IMR-90 (cell line): ENCODE data around the gene PCDHGC4. TPM values are rescaled to one million over a fixed set of nuclear protein-coding genes. Genes with fewer than 3 reads are reported as not detected.

Experiments used
- ATAC-seq: fragments of 200-7000 bp; cut with Tn5 transposase; 2 replicates; pipeline ENCODE4 v1.9.1; 2020; ENCODE audit warnings: low read depth, mild to moderate bottlenecking, moderate library complexity
- BruUV-seq: library from RNA; stranded (reverse); fragments of 400-500 nt; replicated peaks from 2 replicates; lab custom pipeline; 2021; lab: Mats Ljungman, UMichigan
- CTCF ChIA-PET: fragments of 300-600 bp; formaldehyde crosslinking; extraction: SDS; loops from one replicate; lab custom pipeline; 2021; ENCODE audit warnings: antibody characterized with exemption; lab: Yijun Ruan, JAX
- POLR2A ChIA-PET: fragments of 300-600 bp; sonication (Branson Sonifier 250); formaldehyde crosslinking; loops from one replicate; lab custom pipeline; 2022; ENCODE audit warnings: antibody characterized with exemption; ENCODE audit not compliant: unreplicated experiment; lab: Charles Lee
- DNase-seq: peaks from one replicate; pipeline ENCODE4 v3.0.0; 2013
- H2AFZ ChIP-seq: replicated peaks from 2 replicates; pipeline ENCODE3; 2013; ENCODE audit warnings: low read length, mild to moderate bottlenecking; ENCODE audit not compliant: poor library complexity
- H2AK5ac ChIP-seq: 2 replicates; pipeline ENCODE4 v1.6.1; 2013; ENCODE audit warnings: low read depth, low read length, inconsistent platforms
- H2AK9ac ChIP-seq: replicated peaks from 2 replicates; pipeline ENCODE3; 2013; ENCODE audit warnings: mild to moderate bottlenecking, low read depth, low read length, moderate library complexity; ENCODE audit not compliant: poor library complexity
- H2BK120ac ChIP-seq: 2 replicates; pipeline ENCODE4 v1.6.1; 2013; ENCODE audit warnings: low read depth, low read length, inconsistent platforms
- H2BK15ac ChIP-seq: 3 replicates; pipeline ENCODE4 v1.6.1; 2013; ENCODE audit warnings: low read depth, low read length, inconsistent platforms
- H2BK20ac ChIP-seq: 2 replicates; pipeline ENCODE4 v1.6.1; 2013; ENCODE audit warnings: low read depth, mild to moderate bottlenecking, inconsistent platforms, low read length, moderate library complexity
- H2BK5ac ChIP-seq: 2 replicates; pipeline ENCODE4 v1.6.1; 2013; ENCODE audit warnings: mild to moderate bottlenecking, low read depth, low read length, inconsistent platforms; ENCODE audit not compliant: poor library complexity, severe bottlenecking
- H3K14ac ChIP-seq: replicated peaks from 2 replicates; pipeline ENCODE4 v1.6.1; 2013; ENCODE audit warnings: low read depth, low read length, inconsistent platforms
- H3K18ac ChIP-seq: 2 replicates; pipeline ENCODE4 v1.6.1; 2013; ENCODE audit warnings: low read depth, low read length, control low read depth
- H3K23ac ChIP-seq: 2 replicates; pipeline ENCODE4 v1.6.1; 2013; ENCODE audit warnings: low read depth, low read length, inconsistent platforms
- H3K27ac ChIP-seq: 2 replicates; pipeline ENCODE4 v1.5.1; 2013; ENCODE audit warnings: mild to moderate bottlenecking, control low read depth, low read length; ENCODE audit not compliant: insufficient read depth
- H3K27me3 ChIP-seq: 2 replicates; pipeline ENCODE4 v1.6.1; 2013; ENCODE audit warnings: low read length; ENCODE audit not compliant: control insufficient read depth, insufficient read depth
- H3K36me3 ChIP-seq: 2 replicates; pipeline ENCODE4 v1.6.1; 2013; ENCODE audit warnings: low read length, mixed read lengths; ENCODE audit not compliant: control insufficient read depth, insufficient read depth
- H3K4ac ChIP-seq: 2 replicates; pipeline ENCODE4 v1.6.1; 2013; ENCODE audit warnings: low read depth, low read length, inconsistent platforms
- H3K4me1 ChIP-seq: 2 replicates; pipeline ENCODE4 v1.6.1; 2013; ENCODE audit warnings: low read length, mixed read lengths; ENCODE audit not compliant: control insufficient read depth, insufficient read depth
- H3K4me2 ChIP-seq: 2 replicates; pipeline ENCODE4 v1.6.1; 2013; ENCODE audit warnings: low read depth, mild to moderate bottlenecking, control low read depth, low read length, moderate library complexity
- H3K4me3 ChIP-seq: 2 replicates; pipeline ENCODE4 v1.5.1; 2013; ENCODE audit warnings: low read depth, mild to moderate bottlenecking, control low read depth, low read length, moderate library complexity; ENCODE audit not compliant: insufficient read depth
- H3K56ac ChIP-seq: 2 replicates; pipeline ENCODE4 v1.6.1; 2013; ENCODE audit warnings: low read length, inconsistent platforms; ENCODE audit not compliant: insufficient read depth; ENCODE audit errors: extremely low read depth
- H3K79me1 ChIP-seq, 2 experiments: 2 replicates each; pipeline ENCODE4 v1.6.1; 2013; ENCODE audit warnings: low read length in 2 of 2, inconsistent platforms in 1 of 2, low read depth in 1 of 2
- H3K9ac ChIP-seq: 2 replicates; pipeline ENCODE4 v1.6.1; 2013; ENCODE audit warnings: low read depth, low read length, control low read depth
- H3K9me1 ChIP-seq: 2 replicates; pipeline ENCODE4 v1.6.1; 2013; ENCODE audit warnings: low read length, inconsistent platforms; ENCODE audit not compliant: insufficient read depth
- H3K9me3 ChIP-seq: 2 replicates; pipeline ENCODE4 v1.6.1; 2013; ENCODE audit warnings: low read length; ENCODE audit not compliant: control insufficient read depth, insufficient read depth
- H4K20me1 ChIP-seq: 2 replicates; pipeline ENCODE4 v1.6.1; 2013; ENCODE audit warnings: low read length, inconsistent platforms; ENCODE audit not compliant: insufficient read depth
- H4K5ac ChIP-seq: 2 replicates; pipeline ENCODE4 v1.6.1; 2013; ENCODE audit warnings: mild to moderate bottlenecking, low read depth, low read length, control low read depth
- H4K8ac ChIP-seq, 2 experiments: 2 replicates each; pipeline ENCODE4 v1.6.1; 2013; ENCODE audit warnings: low read depth in 2 of 2, low read length in 2 of 2, control low read depth in 1 of 2, inconsistent platforms in 1 of 2
- H4K91ac ChIP-seq: 2 replicates; pipeline ENCODE4 v1.6.1; 2013; ENCODE audit warnings: low read depth, low read length, inconsistent platforms; ENCODE audit not compliant: insufficient read depth
- CEBPB ChIP-seq: IDR thresholded peaks from 2 replicates; pipeline ENCODE4 v1.6.1; 2012; ENCODE audit warnings: low read depth, low read length, improper control_type of control experiment
- FOS ChIP-seq: fragments of 150-350 bp; IDR thresholded peaks from 2 replicates; pipeline ENCODE4 v1.6.1; 2016; ENCODE audit warnings: low read depth, low read length
- MAZ ChIP-seq: IDR thresholded peaks from 2 replicates; pipeline ENCODE4 v1.6.1; 2012; ENCODE audit warnings: low read depth, mild to moderate bottlenecking, low read length, improper control_type of control experiment, moderate library complexity, borderline replicate concordance
- NFE2L2 ChIP-seq: fragments of 150-350 bp; IDR thresholded peaks from 2 replicates; pipeline ENCODE4 v1.6.1; 2016; ENCODE audit warnings: low read depth, mild to moderate bottlenecking, low read length
- POLR2A ChIP-seq: IDR thresholded peaks from 2 replicates; pipeline ENCODE4 v1.6.1; 2012; ENCODE audit warnings: mild to moderate bottlenecking, low read depth, low read length
- WGBS, 2 experiments: methylation state at CpG; one replicate each; pipeline versions ENCODE4 v1.1.5 to v1.1.7; 2013; ENCODE audit warnings: missing lambda C conversion rate in 2 of 2; ENCODE audit not compliant: insufficient read length in 1 of 2; ENCODE audit errors: extremely low coverage in 2 of 2; 5-methylcytosine and 5-hydroxymethylcytosine counted together
- dilution Hi-C: fragments of 300-500 bp; cut with HindIII; formaldehyde crosslinking; loops from one replicate; pipeline ENCODE4 v1.14.3; 2018; ENCODE audit warnings: low sequenced_read_pairs; ENCODE audit not compliant: unreplicated experiment
- in situ Hi-C: fragments of 300-500 bp; cut with MboI; formaldehyde crosslinking; loops from 3 replicates; pipeline ENCODE4 v1.14.3; 2019; ENCODE audit warnings: low sequenced_read_pairs, inconsistent platforms, mixed read lengths
- intact Hi-C: fragments of 100-400 bp; cut with micrococcal nuclease; formaldehyde crosslinking; loops from 2 replicates; pipeline ENCODE4 v1.10.0; 2022
- polyA plus RNA-seq, 3 experiments: library from polyadenylated mRNA; depleted of rRNA; stranded (reverse); fragments of >200 nt; gene quantifications; 2 replicates each; pipeline ENCODE4 v1.2.3, GENCODE V29; 2012; ENCODE audit warnings: low replicate concordance in 1 of 3
- total RNA-seq: library from RNA; depleted of rRNA; stranded (reverse); fragments of >200 nt; gene quantifications from 2 replicates; pipeline ENCODE4 v1.2.3, GENCODE V29; 2012

Gene PCDHGC4
- total and polyA plus RNA-seq, 2 of the 4 experiments (the other 2 are of a cell fraction), result 0.65 to 1.6 TPM

- TF ChIP-seq MAZ (no peak), FOS (no peak)
Measured at GRCh38 chr5:141515946-141516671, 31.3 kb downstream of the PCDHGC4 start (continued).

- peaks cover 12% of the 10 kb centered on the region for H3K36me3 ChIP-seq
Measured at GRCh38 chr5:141516672-141517025, 31.8 kb downstream of the PCDHGC4 start.

More at GRCh38 chr5:141516672-141517025, 31.8 kb downstream of the PCDHGC4 start:
- H2BK20ac ChIP-seq, result peak overlapping the region; percentile 13; the same call in 1 of the 2 replicates
- POLR2A ChIA-PET, result no interaction called here
- no peaks in the 10 kb centered on the region for H3K27me3 ChIP-seq
- H3K9ac ChIP-seq, result no peak overlapping the region; the same call in 1 of the 2 replicates
- CTCF ChIA-PET, result interaction anchor here (1.6 to 1.8 kb wide), 2 partner anchors 41 to 47 kb away, joined by 4 to 6 read pairs; partner anchors contain the start of gene PCDHGC3
- 0 out of 2 replicates have a peak overlapping the region, but pooled peaks have one; percentile 5 for H4K91ac ChIP-seq
- H2AFZ ChIP-seq, result no peak overlapping the region
- H2AK9ac ChIP-seq, result peak overlapping the region; percentile 46
- H3K14ac ChIP-seq, result 0 out of 2 replicates have a peak overlapping the region, but pooled peaks have one; percentile 11
- H3K27ac ChIP-seq, result peak overlapping the region; percentile 30; the same call in 1 of the 2 replicates
- WGBS, 2 experiments, result no CpG with 5 or more reads among the region's 8 CpGs
- peak overlapping the region; percentile 60; the same call in 1 of the 2 replicates for H3K4ac ChIP-seq
- ATAC-seq (no peak), DNase-seq (no peak)
- in situ Hi-C loops, result no loop called here
- no peak overlapping the region; the same call in 1 of the 2 replicates for H4K5ac ChIP-seq
- H3K4me2 ChIP-seq, result no peak overlapping the region
- intact Hi-C loops, result no loop called here
- peak overlapping the region; percentile 36; the same call in 1 of the 2 replicates for H3K23ac ChIP-seq
- no peaks in the 10 kb centered on the region for H3K9me3 ChIP-seq
- dilution Hi-C loops, result no loop called here
- peaks cover 8 to 56% of the 10 kb centered on the region in 2 experiments for H3K79me1 ChIP-seq
- peak overlapping the region in 1 of 2 experiments; percentile 20; a peak in 1 of 4 replicates for H4K8ac ChIP-seq
- no peak overlapping the region; the same call in 2 of the 3 replicates for H2BK15ac ChIP-seq
- TF ChIP-seq CEBPB, result no peak
- TF ChIP-seq NFE2L2, result no peak
- no peak for TF ChIP-seq POLR2A
- BruUV-seq, result no TSS peak
- peak overlapping the region; percentile 24; the same call in 1 of the 2 replicates for H3K18ac ChIP-seq
- H2AK5ac ChIP-seq, result peak overlapping the region; percentile 77; the same call in 1 of the 2 replicates
- peaks cover 60% of the 10 kb centered on the region for H3K4me1 ChIP-seq
- no peak overlapping the region for H3K4me3 ChIP-seq
- H3K9me1 ChIP-seq, result peaks cover 42% of the 10 kb centered on the region
- H4K20me1 ChIP-seq, result no peaks in the 10 kb centered on the region
- no peak overlapping the region for H3K56ac ChIP-seq
- peak overlapping the region; percentile 67; the same call in 1 of the 2 replicates for H2BK120ac ChIP-seq
- H2BK5ac ChIP-seq, result peak overlapping the region; percentile 10
